ENCODE data around the gene ANP32B.
"Not testable (repeated sequence)": the region's sequence is repeated elsewhere in the genome, so short reads cannot be mapped to it uniquely, and the experiment has no call there.

Gene ANP32B

GRCh38 chr9:97994703-97995102 is 11.6 kb downstream of the ANP32B start:
- no peak for DNase-seq

- DNase-seq: not testable (repeated sequence)
Measured at GRCh38 chr9:97996676-97997075, 13.5 kb downstream of the ANP32B start.

GRCh38 chr9:97997330-97998276 is 14.5 kb downstream of the ANP32B start:
- DNase-seq: no peak

GRCh38 chr9:98002808-98003207 is 19.7 kb downstream of the ANP32B start:
- DNase-seq: no peak

GRCh38 chr9:98006127-98006796 is 23.1 kb downstream of the ANP32B start:
- DNase-seq: no peak

- no peak for DNase-seq
Measured at GRCh38 chr9:98007251-98007928, 24.2 kb downstream of the ANP32B start.

GRCh38 chr9:98008764-98009163 is 25.6 kb downstream of the ANP32B start:
- no peak for DNase-seq

GRCh38 chr9:98009437-98009836 is 26.3 kb downstream of the ANP32B start:
- no peak for DNase-seq

GRCh38 chr9:98009936-98010335 is 26.8 kb downstream of the ANP32B start:
- no peak for DNase-seq

- no peak for DNase-seq
Measured at GRCh38 chr9:98010445-98010844, 27.3 kb downstream of the ANP32B start.

- DNase-seq: no peak
Measured at GRCh38 chr9:98011122-98011521, 28.0 kb downstream of the ANP32B start.

GRCh38 chr9:98016137-98016680 is 33.1 kb downstream of the ANP32B start:
- no peak for DNase-seq

GRCh38 chr9:98017306-98017705 is 34.2 kb downstream of the ANP32B start:
- DNase-seq: no peak

GRCh38 chr9:98018347-98018746 is 35.2 kb downstream of the ANP32B start:
- DNase-seq: no peak

- no peak for DNase-seq
Measured at GRCh38 chr9:98019098-98019497, 36.0 kb downstream of the ANP32B start.

- DNase-seq: not testable (repeated sequence)
Measured at GRCh38 chr9:98019869-98020268, 36.7 kb downstream of the ANP32B start.

- DNase-seq: no peak
Measured at GRCh38 chr9:98020476-98021145, 37.5 kb downstream of the ANP32B start.

- no peak for DNase-seq
Measured at GRCh38 chr9:98021306-98022040, 38.3 kb downstream of the ANP32B start.

- no peak for DNase-seq
Measured at GRCh38 chr9:98022447-98022846, 39.3 kb downstream of the ANP32B start.

- no peak for DNase-seq
Measured at GRCh38 chr9:98024702-98025101, 41.6 kb downstream of the ANP32B start.

GRCh38 chr9:98031169-98031568 is 48.0 kb downstream of the ANP32B start:
- DNase-seq: no peak

GRCh38 chr9:98031935-98032334 is 48.8 kb downstream of the ANP32B start:
- no peak for DNase-seq
